NK-92 (cell line): ENCODE results near the gene CLPSL1.
"Not testable (repeated sequence)": the region's sequence is repeated elsewhere in the genome, so short reads cannot be mapped to it uniquely, and the experiment has no call there.

ENCODE experiments used
- DNase-seq: peaks from one replicate; lab custom pipeline; 2025; ENCODE audit not compliant: unreplicated experiment; lab: John Stamatoyannopoulos, UW

CLPSL1 gene, protein sequence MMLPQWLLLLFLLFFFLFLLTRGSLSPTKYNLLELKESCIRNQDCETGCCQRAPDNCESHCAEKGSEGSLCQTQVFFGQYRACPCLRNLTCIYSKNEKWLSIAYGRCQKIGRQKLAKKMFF

DNA sequence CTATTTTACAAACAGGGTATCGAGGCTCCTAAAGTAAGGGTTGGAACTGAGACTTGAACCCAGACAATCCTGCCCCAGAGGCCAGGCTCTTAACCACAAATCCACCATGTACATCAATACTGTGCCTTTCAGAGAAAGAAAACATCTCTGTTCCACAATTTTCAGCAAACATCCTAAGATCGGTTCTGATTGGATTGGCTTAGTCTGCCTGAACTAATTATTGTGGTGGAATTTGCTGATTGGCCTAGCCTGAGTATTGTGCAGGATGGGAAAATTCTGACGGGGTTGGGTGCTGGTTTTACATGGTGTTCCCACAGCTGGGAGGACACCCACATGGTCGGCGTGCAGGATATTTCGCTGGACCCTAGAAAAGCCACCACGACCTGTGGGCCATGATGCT lies at the start of gene CLPSL1:
CLPSL1 (plus strand) TSS at position 301 of the 400 bp plus-strand sequence; CDS start at position 393, 92 bp downstream.
- DNase-seq = no peak

DNA sequence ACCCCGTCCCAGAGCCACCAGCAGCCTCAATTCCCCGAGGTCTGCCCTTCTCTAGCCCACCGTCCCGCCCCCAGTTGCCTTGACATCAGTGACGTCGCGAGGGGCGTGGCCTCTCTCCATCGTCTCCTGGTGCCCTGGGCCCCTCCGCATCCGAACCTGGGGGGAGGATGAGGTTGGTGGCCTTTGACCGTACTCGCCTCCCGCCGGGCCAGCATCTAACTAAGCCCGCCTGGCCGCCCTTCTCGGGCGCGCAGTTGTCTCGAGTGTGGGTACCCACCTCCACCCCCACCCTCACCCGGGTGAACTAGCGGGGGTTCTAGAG lies 49.4 kb upstream of the CLPSL1 start:
- DNase-seq = peak; percentile 59

DNA sequence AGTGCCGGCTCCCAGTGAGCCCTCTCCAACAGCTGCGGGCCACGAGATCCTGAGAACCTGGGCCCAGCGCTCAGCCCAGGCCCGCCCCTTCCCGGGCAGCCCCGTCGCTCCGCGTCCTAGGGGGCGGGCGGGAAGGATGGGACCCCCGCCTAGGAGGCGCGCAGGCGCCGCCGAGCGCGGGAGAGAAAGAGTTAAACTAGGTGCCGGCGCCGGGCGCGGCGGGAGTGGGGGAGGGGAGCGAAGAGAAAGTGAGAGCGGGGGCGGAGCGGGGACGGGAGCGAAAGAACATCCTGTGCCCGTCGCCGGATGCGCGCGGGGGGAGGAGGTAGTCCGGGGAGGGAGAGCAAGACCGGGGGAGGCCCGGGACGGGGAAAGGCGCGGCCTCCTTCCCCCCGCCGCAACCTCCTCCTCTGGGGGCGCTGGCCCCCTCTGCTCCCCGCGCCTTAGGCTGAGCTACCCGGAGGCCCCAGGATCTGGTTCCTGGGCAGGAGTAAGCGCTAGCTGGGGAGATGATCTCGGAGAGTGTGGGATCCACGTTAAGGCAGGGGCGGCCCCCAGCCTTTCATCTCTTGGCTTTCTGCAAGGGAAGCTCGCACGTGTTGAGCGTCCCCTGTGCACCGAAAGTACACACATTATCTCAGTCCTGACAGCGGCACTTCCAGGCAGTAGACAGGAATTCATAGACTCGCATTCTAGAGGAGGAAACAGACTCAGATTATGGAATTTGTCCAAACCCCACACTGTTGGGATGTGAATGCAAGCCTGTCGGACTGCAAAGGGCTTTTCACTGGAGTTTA lies 48.9 kb upstream of the CLPSL1 start:
- DNase-seq = peak; percentile 27

DNA sequence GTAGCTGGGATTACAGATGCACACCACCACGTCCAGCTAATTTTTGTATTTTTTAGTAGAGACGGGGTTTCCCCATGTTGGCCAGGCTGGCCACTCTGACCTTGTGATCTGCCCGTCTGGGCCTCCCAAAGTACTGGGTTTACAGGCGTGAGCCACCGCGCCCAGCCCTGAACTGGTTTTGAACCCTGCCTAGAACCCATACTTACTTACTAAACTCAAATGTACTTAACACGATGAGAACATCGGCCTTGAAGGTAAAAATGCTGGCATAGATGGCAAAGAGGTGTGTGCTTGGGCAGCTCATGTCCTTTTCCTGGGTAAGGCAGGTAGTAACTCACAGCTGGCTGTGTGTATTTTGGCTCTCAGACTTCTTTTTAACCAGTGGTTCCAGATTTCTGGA lies 47.2 kb upstream of the CLPSL1 start:
- no peak for DNase-seq

DNA sequence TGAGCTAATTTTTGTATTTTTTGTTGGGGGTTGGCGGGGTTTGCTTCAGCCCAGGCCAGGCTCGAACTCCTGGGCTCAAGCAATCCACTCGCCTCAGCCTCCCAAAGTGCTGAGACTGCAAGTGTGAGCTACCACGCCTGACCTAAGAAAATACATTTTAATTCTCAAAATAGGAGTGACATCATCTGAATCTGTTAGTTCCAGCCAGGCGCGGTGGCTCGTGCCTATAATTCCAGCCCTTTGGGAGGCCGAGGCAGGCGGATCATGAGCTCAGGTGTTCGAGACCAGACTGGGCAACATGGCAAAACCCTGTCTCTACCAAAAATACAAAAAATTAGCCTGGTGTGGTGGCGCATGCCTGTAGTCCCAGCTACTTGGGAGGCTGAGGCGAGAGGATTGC lies 46.5 kb upstream of the CLPSL1 start:
- DNase-seq = not testable (repeated sequence)

DNA sequence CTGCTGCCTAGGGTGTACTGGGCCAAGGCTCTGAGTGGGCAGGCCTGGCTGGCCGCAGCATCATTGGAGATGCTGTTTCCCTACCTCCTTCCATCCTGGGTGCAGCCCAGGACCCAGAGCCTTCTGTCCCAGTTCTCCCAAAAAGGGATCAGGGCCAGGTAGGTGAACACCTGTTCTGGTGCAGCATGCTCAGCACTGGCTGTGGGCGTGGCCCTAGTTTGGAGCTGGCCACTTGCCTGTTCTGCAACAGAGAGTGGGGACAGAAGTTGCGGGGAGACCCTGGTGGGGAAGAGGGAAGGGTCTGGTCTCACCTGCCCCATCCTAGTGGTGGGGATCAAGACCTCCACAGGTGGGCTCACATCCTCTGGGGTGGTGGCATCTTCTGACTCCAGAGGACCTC lies 45.4 kb upstream of the CLPSL1 start:
- DNase-seq = no peak

DNA sequence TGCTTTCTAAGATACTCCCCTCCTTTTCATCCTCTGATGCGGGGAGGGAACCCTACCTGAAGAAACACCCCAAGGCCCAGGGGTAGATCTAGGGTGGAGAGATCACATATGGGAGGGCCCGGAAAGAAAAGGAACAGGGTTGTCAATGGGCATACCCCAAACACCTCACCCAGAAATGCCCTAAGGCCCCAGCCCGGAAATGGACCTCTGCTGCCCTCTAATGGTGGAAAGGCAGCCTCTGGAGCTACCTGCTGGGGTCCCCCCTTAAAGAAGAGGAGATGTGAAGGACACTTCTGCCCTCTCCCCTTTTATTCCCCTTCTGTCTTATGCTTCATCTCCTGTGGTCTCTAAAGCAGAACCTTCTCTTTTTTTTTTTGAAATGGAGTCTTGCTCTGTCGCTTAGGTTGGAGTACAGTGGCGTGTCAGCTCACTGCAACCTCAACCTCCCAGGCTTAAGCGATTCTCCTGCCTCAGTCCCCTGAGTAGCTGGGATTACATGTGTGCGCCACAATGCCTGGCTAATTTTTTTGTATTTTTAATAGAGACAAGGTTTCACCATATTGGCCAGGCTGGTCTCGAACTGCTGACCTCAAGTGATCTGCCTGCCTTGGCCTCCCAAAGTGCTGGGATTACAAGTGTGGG lies 44.4 kb upstream of the CLPSL1 start:
- peak; percentile 35 for DNase-seq

DNA sequence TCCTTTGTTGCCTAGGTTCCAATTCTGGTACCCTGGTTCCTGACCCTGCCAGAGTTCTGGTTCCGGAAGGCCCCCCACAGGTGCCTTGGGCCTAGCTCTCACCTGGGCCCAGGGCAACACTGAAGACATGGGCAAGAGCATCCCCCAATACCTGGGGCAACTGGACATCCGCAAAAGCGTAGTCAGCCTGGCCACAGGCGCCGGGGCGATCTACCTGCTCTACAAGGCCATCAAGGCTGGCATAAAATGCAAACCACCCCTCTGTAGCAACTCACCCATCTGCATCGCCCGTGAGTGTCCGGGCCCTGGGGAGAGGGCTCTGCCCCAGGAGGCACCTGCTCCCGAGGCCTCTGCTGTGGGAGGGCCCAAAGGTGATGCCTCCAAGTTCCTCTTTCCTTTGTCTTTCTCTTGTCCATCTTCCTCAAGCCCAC lies 43.8 kb upstream of the CLPSL1 start, which contains the start of gene ARMC12:
ARMC12 (plus strand) TSS at position 51 of the 431 bp plus-strand sequence; CDS start at position 128, 77 bp downstream.
- no peak for DNase-seq

DNA sequence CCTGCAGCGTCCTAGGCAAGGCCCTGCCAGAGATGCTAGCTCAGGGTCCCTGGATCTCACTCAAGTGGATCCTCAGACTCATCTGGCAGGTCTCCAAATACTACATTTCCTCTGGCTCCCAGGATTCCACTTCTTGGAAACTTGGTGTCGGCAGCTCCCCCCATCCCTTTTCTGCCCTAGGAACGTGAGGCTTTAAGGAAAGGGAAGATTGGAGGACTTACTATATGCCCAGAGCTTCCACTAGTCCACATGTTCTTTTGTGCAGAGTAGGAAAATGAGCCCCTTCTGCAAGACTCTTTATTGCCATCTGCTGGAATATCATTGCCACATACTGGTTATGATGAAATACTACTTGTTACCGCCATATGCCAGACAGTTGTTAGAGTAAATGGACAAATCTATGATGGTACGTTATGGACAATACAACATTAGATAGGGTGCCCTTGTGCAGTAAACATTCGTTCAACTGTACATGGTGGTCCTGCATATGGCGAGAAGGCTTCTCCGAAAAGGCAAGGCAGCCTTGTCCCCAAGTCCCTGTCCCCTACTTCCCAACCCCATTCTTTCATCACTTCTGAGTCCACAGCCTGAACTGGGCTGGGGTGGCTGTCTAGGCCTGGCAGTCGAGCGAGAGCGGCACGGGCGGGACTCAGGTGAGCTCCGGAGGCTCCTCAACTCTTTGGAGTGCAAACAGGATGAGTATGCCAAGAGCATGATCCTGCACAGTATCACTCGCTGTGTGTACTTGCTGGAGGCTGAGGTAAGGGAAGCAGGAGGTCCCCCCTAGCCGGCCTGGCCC lies 43.2 kb upstream of the CLPSL1 start:
- no peak for DNase-seq

DNA sequence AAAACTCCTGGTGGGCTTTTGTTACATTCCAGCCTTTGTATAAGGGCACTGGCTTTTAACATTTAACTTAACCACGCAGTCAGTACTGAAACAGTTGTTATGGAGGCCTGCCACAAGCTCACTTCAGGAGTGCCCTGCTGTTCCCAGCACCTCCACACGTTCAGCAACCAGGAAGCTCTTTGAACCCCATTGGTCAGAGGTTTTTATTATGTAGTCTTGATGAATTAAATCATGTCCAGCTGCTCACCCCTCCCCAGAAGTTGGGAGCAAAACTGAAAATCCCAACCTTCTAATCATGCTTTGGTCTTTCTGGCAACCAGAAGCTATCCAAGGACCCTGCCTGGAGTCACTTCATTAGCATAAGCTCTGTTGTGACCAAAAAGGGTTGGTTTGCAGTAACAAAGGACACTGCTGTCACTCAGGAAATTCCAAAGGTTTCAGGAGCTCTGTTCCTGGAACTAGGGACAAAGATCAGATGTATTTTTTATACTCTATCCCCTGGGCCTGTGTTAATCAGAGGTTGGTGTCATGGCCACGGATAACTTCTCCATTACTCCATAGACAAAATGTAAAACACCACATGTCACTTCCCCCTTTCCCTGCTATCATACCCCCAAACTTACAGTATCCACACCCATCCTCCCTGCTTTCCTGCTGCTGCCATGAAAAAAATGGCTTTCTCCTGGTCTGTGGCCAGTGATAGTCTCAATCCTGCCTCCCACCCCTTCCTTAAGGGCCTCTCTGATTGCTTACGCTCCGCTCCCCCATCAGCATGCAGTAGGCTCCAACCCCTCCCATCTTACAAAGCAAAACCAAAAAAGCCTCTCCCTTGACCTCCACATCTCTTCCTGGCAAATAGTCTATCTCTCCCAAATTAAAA lies 40.9 kb upstream of the CLPSL1 start:
- no peak for DNase-seq

DNA sequence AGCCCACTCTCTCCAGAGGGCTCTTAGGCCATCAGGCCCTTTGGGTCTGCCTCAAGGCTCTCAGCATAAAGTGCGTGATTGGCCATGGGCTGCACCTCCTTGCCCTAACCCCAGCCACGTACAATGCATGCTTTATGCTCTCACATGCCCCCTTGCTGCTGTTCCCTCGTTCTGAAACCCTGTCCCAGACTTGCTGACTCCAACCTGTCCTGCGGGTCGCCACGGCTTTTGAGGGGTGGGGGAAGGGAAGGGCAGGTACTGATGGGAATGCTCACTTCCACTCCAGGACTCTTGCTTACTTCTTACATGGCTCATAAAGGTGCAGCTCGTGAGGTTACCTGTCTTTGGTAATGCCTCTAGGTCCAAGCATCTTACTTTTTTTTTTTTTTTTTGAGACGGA lies 38.0 kb upstream of the CLPSL1 start:
- no peak for DNase-seq

DNA sequence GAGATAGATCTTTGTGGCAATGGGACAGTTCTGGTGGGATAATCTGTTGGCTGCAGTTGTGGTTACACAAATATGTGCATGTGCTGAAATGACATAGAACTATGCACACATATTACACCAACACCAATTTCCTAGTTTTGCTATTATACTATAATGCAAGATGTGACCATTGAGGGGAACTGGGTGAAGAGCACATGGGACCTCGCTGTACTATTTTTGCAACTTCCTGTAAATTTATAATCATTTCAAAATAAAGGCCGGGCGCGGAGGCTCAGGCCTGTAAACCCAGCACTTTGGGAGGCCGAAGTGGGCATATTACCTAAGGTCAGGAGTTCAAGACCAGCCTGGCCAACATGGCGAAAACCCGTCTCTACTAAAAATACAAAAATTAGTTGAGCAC lies 35.3 kb upstream of the CLPSL1 start:
- no peak for DNase-seq

DNA sequence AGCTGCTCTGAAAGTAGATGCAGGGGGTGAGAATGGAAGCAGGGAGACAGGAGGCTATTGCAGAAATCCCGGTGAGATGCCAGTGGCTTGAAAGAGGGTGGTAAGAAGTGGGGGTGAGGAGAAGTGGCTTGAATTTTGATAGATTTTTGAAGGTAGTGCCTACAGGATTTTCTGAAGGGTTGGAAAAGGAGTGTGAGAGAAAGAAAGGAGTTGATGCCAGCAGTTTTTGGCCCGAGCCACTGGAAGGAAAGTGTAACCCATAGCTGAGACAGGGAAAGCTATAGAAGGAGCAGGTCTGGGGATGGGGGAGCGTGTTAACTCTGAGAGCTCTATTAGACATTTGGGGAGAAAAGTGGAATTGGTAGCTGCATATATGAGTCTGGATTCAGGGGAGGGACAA lies 34.3 kb upstream of the CLPSL1 start:
- no peak for DNase-seq

DNA sequence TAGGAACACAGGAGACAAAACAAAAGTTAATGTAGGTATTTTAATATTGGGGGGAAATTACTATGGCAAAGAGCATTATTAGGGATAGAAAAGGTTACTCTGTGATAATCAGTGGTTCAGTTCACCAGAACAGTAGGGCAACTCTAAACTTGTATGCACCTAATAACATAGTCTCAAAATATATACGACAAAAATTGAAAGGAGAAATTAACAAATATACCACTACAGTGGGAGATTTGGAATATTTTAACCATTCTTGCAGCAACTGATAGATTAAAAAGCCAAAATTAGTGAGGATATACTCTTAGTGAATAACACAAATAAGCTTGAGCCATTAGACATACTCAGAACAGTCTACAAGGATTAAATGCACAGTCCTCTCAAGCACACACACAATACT lies 32.9 kb upstream of the CLPSL1 start:
- no peak for DNase-seq

DNA sequence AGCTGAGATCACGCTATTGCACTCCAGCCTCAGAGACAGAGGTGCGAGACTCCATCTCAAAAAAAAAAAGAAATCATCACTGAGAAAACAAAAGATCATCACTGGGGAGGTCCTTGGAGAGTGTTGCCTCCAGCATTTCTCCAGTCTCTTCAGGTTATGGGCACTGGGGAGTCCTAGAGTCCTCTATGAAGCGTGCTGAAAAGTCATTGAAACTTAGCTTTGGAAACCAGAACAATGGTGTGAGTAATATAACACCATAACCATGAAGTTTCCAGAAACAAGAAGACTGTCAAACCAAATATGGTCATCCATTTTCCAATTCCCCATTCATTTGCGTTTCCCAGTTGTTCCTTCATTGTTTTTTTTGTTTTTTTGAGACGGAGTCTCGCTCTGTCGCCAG lies 30.3 kb upstream of the CLPSL1 start:
- no peak for DNase-seq

DNA sequence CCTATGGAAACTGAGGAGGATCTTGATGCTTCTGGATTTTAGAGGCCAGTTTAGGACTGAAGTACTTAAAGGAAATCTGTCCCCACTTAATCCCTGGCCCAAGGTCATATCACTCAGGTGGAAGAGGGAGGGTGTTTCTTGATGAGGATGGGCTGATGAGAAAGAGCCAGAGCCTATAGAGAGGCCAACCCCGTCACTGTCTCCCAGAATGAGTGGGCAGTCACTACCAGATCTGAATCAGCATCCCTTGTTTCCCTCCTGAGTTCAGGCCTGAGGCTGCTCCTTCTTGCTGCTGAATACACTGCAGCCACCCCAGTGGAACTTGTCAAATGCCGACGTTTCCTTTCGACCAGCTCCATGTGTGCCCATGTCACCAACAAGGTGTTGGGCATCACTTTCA lies 29.2 kb upstream of the CLPSL1 start:
- no peak for DNase-seq

DNA sequence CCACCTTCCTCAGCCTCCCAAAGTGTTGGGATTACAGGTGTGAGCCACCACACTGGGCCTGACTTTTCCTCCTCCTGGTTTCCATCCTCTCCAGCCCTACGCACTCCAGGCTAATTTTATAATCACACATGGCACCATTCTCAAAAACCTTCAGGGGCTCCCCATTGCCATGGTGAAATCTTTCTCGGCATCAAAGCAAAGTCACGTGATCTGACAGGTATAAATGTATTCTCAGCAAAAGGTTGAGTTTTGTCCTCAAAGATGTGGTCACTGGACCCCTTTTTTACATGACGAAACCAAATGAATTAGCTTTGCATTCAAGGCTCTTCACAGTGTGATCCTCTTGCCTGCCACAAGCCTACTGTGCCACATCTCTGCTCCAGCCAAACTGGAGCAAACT lies 28.5 kb upstream of the CLPSL1 start:
- DNase-seq = no peak

DNA sequence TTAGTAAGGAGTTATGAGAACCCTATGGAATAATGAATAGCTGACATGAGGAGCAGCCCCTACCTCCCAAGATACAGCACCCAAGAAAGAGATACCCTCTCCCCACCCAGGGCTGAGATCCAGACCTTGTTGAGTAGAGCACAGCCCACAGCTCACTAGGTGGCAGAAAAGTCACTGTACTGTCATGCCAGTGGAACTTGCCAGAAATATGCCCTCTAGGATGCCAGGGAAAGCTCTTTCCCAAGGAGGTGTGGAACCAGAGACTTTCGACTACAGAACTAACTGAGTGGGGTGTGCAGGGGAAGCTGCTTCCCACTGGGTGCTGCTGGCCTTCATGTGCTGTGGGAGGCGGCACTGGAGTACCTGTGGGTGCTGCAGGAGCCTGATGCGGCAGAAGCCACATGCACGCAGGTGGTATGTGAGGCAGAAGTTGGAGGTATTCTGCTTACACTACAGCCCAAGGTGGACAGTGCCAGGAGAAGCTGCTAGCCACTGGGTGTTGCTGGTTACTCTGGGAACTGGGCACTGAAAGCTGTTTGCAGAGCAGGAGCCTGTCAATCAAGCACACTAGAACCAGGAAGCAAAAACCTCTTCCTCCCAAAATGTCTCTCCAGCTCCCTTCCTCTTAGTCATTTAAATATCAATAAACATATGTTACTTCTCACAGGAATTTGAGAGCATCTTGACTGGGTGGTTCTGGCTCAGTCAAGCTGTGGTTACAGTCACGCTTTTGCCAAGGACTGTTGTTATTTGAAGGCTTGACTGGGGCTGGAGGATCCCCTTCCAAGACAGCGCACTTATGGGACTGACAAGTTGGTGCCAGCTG lies 26.2 kb upstream of the CLPSL1 start:
- no peak for DNase-seq

DNA sequence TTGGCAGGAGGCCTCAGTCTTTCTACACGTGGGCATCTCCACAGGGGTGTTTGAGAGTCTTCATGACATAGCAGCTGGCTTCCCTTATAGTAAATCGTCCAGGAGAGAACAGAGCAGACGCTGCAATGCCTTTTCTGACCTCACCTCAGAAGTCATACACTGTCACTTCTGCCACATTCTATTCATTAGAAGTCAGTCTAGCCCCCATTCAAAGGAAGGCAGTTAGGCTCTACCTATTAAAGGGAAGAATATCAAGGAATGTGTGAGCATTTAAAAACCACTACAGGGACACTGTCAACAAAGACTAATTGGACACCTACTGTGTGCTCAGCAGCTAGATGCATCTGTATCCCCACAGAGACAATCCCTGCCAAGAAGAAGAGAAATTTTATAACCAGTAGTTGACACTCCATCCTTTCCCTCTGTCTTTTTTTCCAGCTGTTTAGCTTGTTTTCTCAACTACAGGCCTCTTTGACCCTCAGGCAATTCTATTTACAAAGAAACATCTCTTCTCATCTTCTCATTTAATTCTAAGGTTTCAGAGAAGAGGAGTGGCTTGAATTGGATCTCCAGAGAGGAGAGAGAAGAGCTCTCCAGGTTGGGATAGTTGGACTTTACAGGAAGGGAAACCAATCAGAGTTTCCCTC lies 25.4 kb upstream of the CLPSL1 start:
- no peak for DNase-seq
